RWPE2 (cell line): ENCODE measurements around the gene TAF3.
A peak's percentile ranks its signal among the peaks of the same experiment; 100 is the strongest.

Source experiments
- ATAC-seq: fragments of 200-7000 bp; cut with Tn5 transposase; 3 replicates; pipeline ENCODE4 v1.9.1; 2021; ENCODE audit warnings: low read depth
- DNase-seq: peaks from one replicate; pipeline ENCODE4 v3.0.0-alpha.2; 2020; ENCODE audit warnings: low spot score
- H3K27ac ChIP-seq: fragments of 450-650 bp; 2 replicates; pipeline ENCODE4 v1.5.1; 2017; ENCODE audit warnings: mild to moderate bottlenecking; ENCODE audit not compliant: poor library complexity, severe bottlenecking
- H3K27me3 ChIP-seq: fragments of 250-450 bp; sonication (Bioruptor Pico); 2 replicates; pipeline ENCODE4 v1.5.1; 2021; ENCODE audit warnings: mild to moderate bottlenecking, moderate library complexity; ENCODE audit not compliant: insufficient read depth, poor library complexity, severe bottlenecking
- H3K36me3 ChIP-seq: fragments of 250-450 bp; sonication (Bioruptor Pico); 2 replicates; pipeline ENCODE4 v1.5.1; 2020; ENCODE audit warnings: low read depth, mild to moderate bottlenecking, moderate library complexity
- H3K4me1 ChIP-seq: fragments of 250-450 bp; sonication (Bioruptor Pico); 2 replicates; pipeline ENCODE4 v1.5.1; 2021; ENCODE audit warnings: mild to moderate bottlenecking, moderate library complexity; ENCODE audit not compliant: insufficient read depth, poor library complexity, severe bottlenecking
- H3K4me3 ChIP-seq: fragments of 250-450 bp; sonication (Bioruptor Pico); 2 replicates; pipeline ENCODE4 v1.5.1; 2021; ENCODE audit warnings: mild to moderate bottlenecking, moderate library complexity; ENCODE audit not compliant: severe bottlenecking
- H3K9me3 ChIP-seq: fragments of 250-450 bp; sonication (Bioruptor Pico); 2 replicates; pipeline ENCODE4 v1.5.1; 2021; ENCODE audit warnings: mild to moderate bottlenecking, moderate library complexity; ENCODE audit not compliant: severe bottlenecking
- TF ChIP-seq, protein P1 (sequence below): fragments of 450-650 bp; IDR thresholded peaks from one replicate; pipeline ENCODE4 v1.5.1; 2017; ENCODE audit warnings: mild to moderate bottlenecking, moderate library complexity; ENCODE audit not compliant: poor library complexity, severe bottlenecking

The TAF3 gene

DNA sequence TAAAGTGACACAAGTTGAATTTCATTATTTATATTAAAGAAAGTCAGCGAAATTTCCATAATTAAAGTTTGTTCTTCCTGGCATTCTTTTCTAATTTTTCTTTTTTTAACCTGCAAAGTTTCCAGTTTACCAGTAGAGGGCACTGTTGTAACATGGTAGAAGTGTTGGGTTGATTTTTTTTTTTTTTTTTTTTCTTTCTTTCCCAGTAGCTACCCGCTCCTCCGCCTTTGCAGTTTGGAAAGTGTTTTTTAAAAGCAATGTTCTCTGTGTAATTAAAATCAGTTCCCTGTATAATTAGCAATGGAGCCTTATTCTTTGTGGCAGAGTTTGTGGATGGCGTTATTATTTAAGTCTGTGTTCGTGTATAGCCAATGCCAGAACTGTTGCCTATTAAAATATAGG, 53.7 kb downstream of the TAF3 start:
- Histone ChIP-seq H3K4me1 (no peaks in the 10 kb centered on the region), H3K4me3 (no peak overlapping the region), H3K9me3 (no peaks in the 10 kb centered on the region), H3K27me3 (no peaks in the 10 kb centered on the region), H3K27ac (no peak overlapping the region), H3K36me3 (no peaks in the 10 kb centered on the region; the same call in 1 of the 2 replicates)
- no peak for DNase-seq
- ATAC-seq, result no peak
- TF ChIP-seq, protein P1, sequence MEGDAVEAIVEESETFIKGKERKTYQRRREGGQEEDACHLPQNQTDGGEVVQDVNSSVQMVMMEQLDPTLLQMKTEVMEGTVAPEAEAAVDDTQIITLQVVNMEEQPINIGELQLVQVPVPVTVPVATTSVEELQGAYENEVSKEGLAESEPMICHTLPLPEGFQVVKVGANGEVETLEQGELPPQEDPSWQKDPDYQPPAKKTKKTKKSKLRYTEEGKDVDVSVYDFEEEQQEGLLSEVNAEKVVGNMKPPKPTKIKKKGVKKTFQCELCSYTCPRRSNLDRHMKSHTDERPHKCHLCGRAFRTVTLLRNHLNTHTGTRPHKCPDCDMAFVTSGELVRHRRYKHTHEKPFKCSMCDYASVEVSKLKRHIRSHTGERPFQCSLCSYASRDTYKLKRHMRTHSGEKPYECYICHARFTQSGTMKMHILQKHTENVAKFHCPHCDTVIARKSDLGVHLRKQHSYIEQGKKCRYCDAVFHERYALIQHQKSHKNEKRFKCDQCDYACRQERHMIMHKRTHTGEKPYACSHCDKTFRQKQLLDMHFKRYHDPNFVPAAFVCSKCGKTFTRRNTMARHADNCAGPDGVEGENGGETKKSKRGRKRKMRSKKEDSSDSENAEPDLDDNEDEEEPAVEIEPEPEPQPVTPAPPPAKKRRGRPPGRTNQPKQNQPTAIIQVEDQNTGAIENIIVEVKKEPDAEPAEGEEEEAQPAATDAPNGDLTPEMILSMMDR, result peak; percentile 92

- Histone ChIP-seq H3K27ac (no peak overlapping the region), H3K36me3 (no peaks in the 10 kb centered on the region; the same call in 1 of the 2 replicates), H3K27me3 (no peaks in the 10 kb centered on the region), H3K4me1 (no peaks in the 10 kb centered on the region), H3K4me3 (no peak overlapping the region), H3K9me3 (no peaks in the 10 kb centered on the region)
- ATAC-seq (no peak), DNase-seq (no peak)
- TF ChIP-seq, protein P1, result no peak
Observed at GRCh38 chr10:7874864-7875263, 56.6 kb downstream of the TAF3 start.

- DNase-seq (no peak), ATAC-seq (no peak)
- Histone ChIP-seq H3K36me3 (no peaks in the 10 kb centered on the region; the same call in 1 of the 2 replicates), H3K27ac (no peak overlapping the region), H3K9me3 (no peaks in the 10 kb centered on the region), H3K4me1 (no peaks in the 10 kb centered on the region), H3K27me3 (no peaks in the 10 kb centered on the region), H3K4me3 (no peak overlapping the region)
- TF ChIP-seq, protein P1, result no peak
Observed at GRCh38 chr10:7876541-7877127, 58.3 kb downstream of the TAF3 start.

- TF ChIP-seq, protein P1, result no peak
- ATAC-seq, result no peak
- Histone ChIP-seq H3K4me1 (no peaks in the 10 kb centered on the region), H3K27ac (no peak overlapping the region), H3K9me3 (no peaks in the 10 kb centered on the region), H3K4me3 (no peak overlapping the region), H3K36me3 (no peaks in the 10 kb centered on the region), H3K27me3 (no peaks in the 10 kb centered on the region)
- DNase-seq, result no peak
Observed at GRCh38 chr10:7881119-7881518, 62.8 kb downstream of the TAF3 start.

GRCh38 chr10:7886056-7886455, 67.8 kb downstream of the TAF3 start:
- DNase-seq (no peak), ATAC-seq (peak; percentile 67; the same call in 2 of the 3 replicates)
- TF ChIP-seq, protein P1, result no peak
- Histone ChIP-seq H3K4me3 (no peak overlapping the region), H3K4me1 (no peaks in the 10 kb centered on the region), H3K27me3 (no peaks in the 10 kb centered on the region), H3K27ac (no peak overlapping the region), H3K9me3 (no peaks in the 10 kb centered on the region), H3K36me3 (no peaks in the 10 kb centered on the region)
